Transverse colon (tissue), 4 donors: ENCODE measurements around the gene JDP2.

Source experiments
- EP300 ChIP-seq: sonication (generic); formaldehyde crosslinking; IDR thresholded peaks from one replicate; pipeline ENCODE4 v1.6.1; 2017; ENCODE audit warnings: antibody characterized with exemption, low read depth
- POLR2AphosphoS5 ChIP-seq, 3 donors: sonication (generic); formaldehyde crosslinking; IDR thresholded peaks; one replicate each; pipeline ENCODE4 v1.6.1; 2016; ENCODE audit warnings: antibody characterized with exemption in 3 of 3
- TF ChIP-seq, protein P1 (sequence below), 5 experiments: fragments of 200-600 bp in 3 of 5; fragments of 450-650 bp in 2 of 5; sonication (generic) in 3 of 5; IDR thresholded peaks; 1 replicate in 2 of 5; 2 replicates in 3 of 5; pipeline ENCODE4 v1.5.1; 2016 to 2017; ENCODE audit warnings: antibody characterized with exemption in 5 of 5, inconsistent platforms in 3 of 5, mild to moderate bottlenecking in 2 of 5, moderate library complexity in 1 of 5

DNA sequence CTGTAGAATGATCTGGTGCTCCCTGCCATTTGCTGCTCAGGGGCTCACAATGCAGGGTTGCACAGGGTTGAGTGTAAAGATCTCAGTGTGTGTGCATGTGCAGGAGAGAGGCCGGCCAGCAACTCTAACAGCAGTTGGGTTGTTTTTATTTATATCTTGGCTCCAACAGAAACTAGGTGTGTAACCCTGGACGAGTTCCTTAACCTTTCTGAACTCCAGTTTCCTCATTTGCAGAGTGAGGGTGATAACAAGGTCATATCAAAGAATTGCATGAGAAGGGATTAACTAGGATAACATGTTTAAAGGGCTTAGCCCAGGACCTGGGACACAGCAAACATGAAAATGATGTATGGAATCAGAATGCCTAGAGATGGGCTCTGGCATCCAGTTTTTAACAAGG is 14.8 kb upstream of the JDP2 start:
- TF ChIP-seq EP300 (no peak), POLR2AphosphoS5 (IDR thresholded peaks at IDR 0.05) (no peak)
- TF ChIP-seq, protein P1, sequence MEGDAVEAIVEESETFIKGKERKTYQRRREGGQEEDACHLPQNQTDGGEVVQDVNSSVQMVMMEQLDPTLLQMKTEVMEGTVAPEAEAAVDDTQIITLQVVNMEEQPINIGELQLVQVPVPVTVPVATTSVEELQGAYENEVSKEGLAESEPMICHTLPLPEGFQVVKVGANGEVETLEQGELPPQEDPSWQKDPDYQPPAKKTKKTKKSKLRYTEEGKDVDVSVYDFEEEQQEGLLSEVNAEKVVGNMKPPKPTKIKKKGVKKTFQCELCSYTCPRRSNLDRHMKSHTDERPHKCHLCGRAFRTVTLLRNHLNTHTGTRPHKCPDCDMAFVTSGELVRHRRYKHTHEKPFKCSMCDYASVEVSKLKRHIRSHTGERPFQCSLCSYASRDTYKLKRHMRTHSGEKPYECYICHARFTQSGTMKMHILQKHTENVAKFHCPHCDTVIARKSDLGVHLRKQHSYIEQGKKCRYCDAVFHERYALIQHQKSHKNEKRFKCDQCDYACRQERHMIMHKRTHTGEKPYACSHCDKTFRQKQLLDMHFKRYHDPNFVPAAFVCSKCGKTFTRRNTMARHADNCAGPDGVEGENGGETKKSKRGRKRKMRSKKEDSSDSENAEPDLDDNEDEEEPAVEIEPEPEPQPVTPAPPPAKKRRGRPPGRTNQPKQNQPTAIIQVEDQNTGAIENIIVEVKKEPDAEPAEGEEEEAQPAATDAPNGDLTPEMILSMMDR (IDR thresholded peaks at IDR 0.05) = no peak
